ENCODE measurements around the gene MBNL2. TPM values are rescaled to one million over a fixed set of nuclear protein-coding genes. Genes with fewer than 3 reads are reported as not detected.

MBNL2 gene
- total and polyA plus RNA-seq, 10 of the 15 experiments (the other 5 are each of a cell fraction or from before 2014, with no cell fraction given) = 1.6 to 9.7 (median 6.7) TPM

DNA sequence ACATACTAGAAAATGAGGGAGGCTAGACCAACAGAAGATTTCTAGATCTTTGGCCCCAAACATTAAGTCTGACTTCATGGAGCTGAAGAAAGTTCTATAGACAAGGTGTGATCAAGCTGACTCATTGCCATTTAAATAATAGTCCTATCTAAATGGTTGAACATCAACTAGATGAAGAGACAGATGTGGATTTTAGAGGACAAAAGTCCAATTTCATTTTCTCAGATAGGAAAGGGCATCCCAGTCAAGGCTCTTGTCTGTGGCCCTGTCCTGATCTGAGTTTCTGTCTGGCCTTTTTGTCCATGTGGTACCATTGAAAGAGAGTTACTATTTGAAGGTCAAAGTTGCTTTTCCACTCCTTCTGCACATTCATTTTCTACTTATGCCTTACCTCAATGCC lies 74.6 kb downstream of the MBNL2 start:
- no peaks in the 10 kb centered on the region for H3K36me3 ChIP-seq (ENCODE audit: control insufficient read depth in 2 of 2, insufficient read depth in 2 of 2, low read length in 1 of 2)
- H3K27me3 ChIP-seq (replicated peaks in 1 of 2; ENCODE audit: control insufficient read depth in 2 of 2, insufficient read depth in 2 of 2, low read length in 1 of 2) = no peaks in the 10 kb centered on the region
- no peak overlapping the region for H3K27ac ChIP-seq (ENCODE audit: control insufficient read depth, insufficient read depth)
- H3K4me1 ChIP-seq (ENCODE audit: control insufficient read depth, insufficient read depth, low read length) = no peaks in the 10 kb centered on the region
- ATAC-seq (no peak), DNase-seq (ENCODE audit: low read depth, low spot score) (no peak), FAIRE-seq (no peak)
- in situ Hi-C loops (cut with MboI) = no loop called here
- no peak overlapping the region for H3K4me2 ChIP-seq (ENCODE audit: control insufficient read depth, insufficient read depth)
- no peak overlapping the region for H3K9ac ChIP-seq (ENCODE audit: control insufficient read depth, insufficient read depth, low read length)
- intact Hi-C loops (cut with micrococcal nuclease; ENCODE audit: unreplicated experiment) = no loop called here
- CTCF ChIA-PET = interaction anchor here (0.6 kb wide), 1 partner anchor 278 kb away, joined by 3 read pairs; no protein-coding TSS in a partner anchor
- H3K79me2 ChIP-seq (ENCODE audit: control insufficient read depth, insufficient read depth, low read length) = no peaks in the 10 kb centered on the region
- H3K4me3 ChIP-seq = no peak overlapping the region
- RAD21 ChIA-PET (ENCODE audit: unreplicated experiment) = interaction anchor here (0.6 kb wide), 1 partner anchor 253 kb away, joined by 4 read pairs; no protein-coding TSS in a partner anchor
- no peak for TF ChIP-seq ZBTB33 (IDR thresholded peaks at IDR 0.05)
- no peak for TF ChIP-seq EGR1 (IDR thresholded peaks at IDR 0.05; ENCODE audit: borderline replicate concordance in 1 of 2, low read depth in 2 of 2, low read length in 2 of 2)
- no peak for TF ChIP-seq TCF3 (IDR thresholded peaks at IDR 0.05; ENCODE audit: borderline replicate concordance, insufficient read depth, low read depth, low read length)
- POLR2A ChIA-PET = interaction anchor here (0.7 kb wide), 1 partner anchor 107 kb away, joined by 3 read pairs; no protein-coding TSS in a partner anchor
- no peaks in the 10 kb centered on the region for H3K9me3 ChIP-seq (replicated peaks; ENCODE audit: control insufficient read depth, insufficient read depth, low read length)
- no peak overlapping the region for H2AFZ ChIP-seq (ENCODE audit: control insufficient read depth, low read depth, low read length)
- BruUV-seq (replicated peaks) = no TSS peak
- H4K20me1 ChIP-seq (ENCODE audit: control insufficient read depth, insufficient read depth) = no peaks in the 10 kb centered on the region
- SMC1A ChIA-PET (ENCODE audit: uncharacterized antibody, unreplicated experiment) = interaction anchor here (1.3 kb wide), 1 partner anchor 72 kb away, joined by 3 read pairs; no protein-coding TSS in a partner anchor

DNA sequence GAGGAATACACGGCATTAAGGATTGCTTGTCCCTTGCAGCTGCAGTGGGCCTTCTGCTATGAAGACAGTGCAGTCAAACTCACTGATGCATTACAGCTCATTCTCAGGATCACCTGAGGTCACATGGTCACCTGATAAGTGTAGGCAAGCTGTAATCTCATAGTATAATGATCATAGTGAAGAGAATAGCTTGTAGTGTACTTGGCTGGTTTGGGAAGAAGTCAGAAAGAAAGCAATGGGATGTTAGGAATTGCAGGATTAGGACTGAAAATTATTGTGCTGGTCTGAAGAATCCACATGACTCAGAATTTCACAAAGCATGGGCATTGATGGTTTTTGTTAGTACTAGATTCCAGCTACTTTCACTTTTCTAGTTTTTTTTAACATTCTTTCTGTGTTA lies 76.7 kb downstream of the MBNL2 start:
- ChIA-PET SMC1A (ENCODE audit: uncharacterized antibody, unreplicated experiment) (interaction anchor here (0.7 to 2.0 kb wide), 3 partner anchors 9 to 38 kb away, joined by 3 to 4 read pairs (median 3); no protein-coding TSS in a partner anchor), CTCF (interaction anchor here (1.2 kb wide), 1 partner anchor 45 kb away, joined by 3 read pairs; no protein-coding TSS in a partner anchor), POLR2A (interaction anchor here (0.5 to 0.6 kb wide), 2 partner anchors 36 to 47 kb away, joined by 3 to 5 read pairs; no protein-coding TSS in a partner anchor), RAD21 (ENCODE audit: unreplicated experiment) (no interaction called here)
- Histone ChIP-seq H3K27ac (ENCODE audit: control insufficient read depth, insufficient read depth) (no peak overlapping the region), H3K36me3 (ENCODE audit: control insufficient read depth in 2 of 2, insufficient read depth in 2 of 2, low read length in 1 of 2) (no peaks in the 10 kb centered on the region), H3K4me2 (ENCODE audit: control insufficient read depth, insufficient read depth) (no peak overlapping the region), H3K4me3 (no peak overlapping the region), H2AFZ (ENCODE audit: control insufficient read depth, low read depth, low read length) (no peak overlapping the region), H3K4me1 (ENCODE audit: control insufficient read depth, insufficient read depth, low read length) (no peaks in the 10 kb centered on the region), H3K9ac (ENCODE audit: control insufficient read depth, insufficient read depth, low read length) (no peak overlapping the region), H3K27me3 (replicated peaks in 1 of 2; ENCODE audit: control insufficient read depth in 2 of 2, insufficient read depth in 2 of 2, low read length in 1 of 2) (no peaks in the 10 kb centered on the region), H3K79me2 (ENCODE audit: control insufficient read depth, insufficient read depth, low read length) (no peaks in the 10 kb centered on the region), H4K20me1 (ENCODE audit: control insufficient read depth, insufficient read depth) (no peaks in the 10 kb centered on the region), H3K9me3 (replicated peaks; ENCODE audit: control insufficient read depth, insufficient read depth, low read length) (no peaks in the 10 kb centered on the region)
- WGBS (ENCODE audit: insufficient coverage, insufficient replicate concordance, low lambda C conversion rate, missing lambda C conversion rate) = 92% methylated on average over 1 of the region's 1 CpG
- FAIRE-seq (no peak), DNase-seq (ENCODE audit: low read depth, low spot score) (no peak), ATAC-seq (no peak)
- in situ Hi-C loops (cut with MboI) = no loop called here
- TF ChIP-seq, protein P1, sequence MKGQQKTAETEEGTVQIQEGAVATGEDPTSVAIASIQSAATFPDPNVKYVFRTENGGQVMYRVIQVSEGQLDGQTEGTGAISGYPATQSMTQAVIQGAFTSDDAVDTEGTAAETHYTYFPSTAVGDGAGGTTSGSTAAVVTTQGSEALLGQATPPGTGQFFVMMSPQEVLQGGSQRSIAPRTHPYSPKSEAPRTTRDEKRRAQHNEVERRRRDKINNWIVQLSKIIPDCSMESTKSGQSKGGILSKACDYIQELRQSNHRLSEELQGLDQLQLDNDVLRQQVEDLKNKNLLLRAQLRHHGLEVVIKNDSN (IDR thresholded peaks at IDR 0.05; ENCODE audit: borderline replicate concordance, extremely low read length, insufficient read depth, low read depth, low read length) = no peak
- TF ChIP-seq FOXM1 (IDR thresholded peaks at IDR 0.05; ENCODE audit: low read depth, low read length) (no peak), DPF2 (IDR thresholded peaks at IDR 0.05) (no peak), POLR2AphosphoS5 (IDR thresholded peaks at IDR 0.05; ENCODE audit: low read length) (no peak)
- no TSS peak for BruUV-seq (replicated peaks)
- intact Hi-C loops (cut with micrococcal nuclease; ENCODE audit: unreplicated experiment) = no loop called here

Measured in GM12878 (cell line).